K562 (cell line): Measurements from ENCODE around the gene PPOX. TPM values are rescaled to one million over a fixed set of nuclear protein-coding genes. Genes with fewer than 3 reads are reported as not detected.

Experiments used
- ATF7 ChIP-seq: fragments of 450-650 bp; IDR thresholded peaks from 2 replicates; pipeline ENCODE4 v1.7.1; 2014; ENCODE audit warnings: mild to moderate bottlenecking, moderate library complexity
- CREB1 ChIP-seq, 2 experiments: sonication (generic) in 1 of 2; formaldehyde crosslinking in 1 of 2; IDR thresholded peaks; 2 replicates each; pipeline versions ENCODE4 v1.6.1 to v1.8.0; 2012 to 2022; ENCODE audit warnings: inconsistent platforms in 1 of 2, mild to moderate bottlenecking in 1 of 2, missing genetic modification reagents in 1 of 2, moderate library complexity in 1 of 2
- FOXK1 ChIP-seq: sonication (generic); formaldehyde crosslinking; IDR thresholded peaks from 2 replicates; pipeline ENCODE4 v1.8.0; 2022; ENCODE audit warnings: missing genetic modification reagents, mild to moderate bottlenecking, borderline replicate concordance
- FOXP1 ChIP-seq: sonication (generic); formaldehyde crosslinking; IDR thresholded peaks from 2 replicates; pipeline ENCODE4 v1.8.0; 2022; ENCODE audit warnings: mild to moderate bottlenecking, missing genetic modification reagents
- PML ChIP-seq: IDR thresholded peaks from 2 replicates; pipeline ENCODE4 v1.6.1; 2012; ENCODE audit warnings: low read length, inconsistent platforms
- RCOR1 ChIP-seq, 2 experiments: IDR thresholded peaks; 2 replicates each; pipeline ENCODE4 v1.6.1; 2012; ENCODE audit warnings: low read depth in 2 of 2, low read length in 2 of 2, borderline replicate concordance in 1 of 2, improper control_type of control experiment in 1 of 2
- ZNF197 ChIP-seq: fragments of 200-800 bp; sonication (Bioruptor generic); IDR thresholded peaks from 2 replicates; pipeline ENCODE4 v1.6.1; 2016; ENCODE audit warnings: low read depth, missing genetic modification characterization, missing compliant biosample characterization
- ZNF436 ChIP-seq: fragments of 250-450, 450-650 bp; sonication (Bioruptor Pico); formaldehyde crosslinking; IDR thresholded peaks from 2 replicates; pipeline ENCODE4 v1.7.0; 2020; ENCODE audit warnings: mild to moderate bottlenecking
- polyA plus RNA-seq, 8 experiments: library from polyadenylated mRNA; depleted of rRNA in 4 of 8; stranded (reverse) in 5 of 8; unstranded in 3 of 8; fragments of >200 nt; fragmentation: Nextera tagmentation in 2 of 8; fragmentation: Illumina TruSeq in 1 of 8; extraction: Ambion mirVana in 2 of 8; extraction: Trizol in 1 of 8; gene quantifications; 2 replicates each; pipeline versions ENCODE4 v1.2.1 to v1.2.3, GENCODE V29; 2011 to 2014; ENCODE audit warnings: inconsistent platforms in 1 of 8, missing spikeins in 1 of 8
- total RNA-seq, 7 experiments: library from RNA; depleted of rRNA in 6 of 7; stranded (reverse); fragments of >200 nt in 6 of 7; fragmentation: Illumina TruSeq in 2 of 7; extraction: Trizol in 2 of 7; gene quantifications; 2 replicates each; pipeline versions ENCODE4 v1.2.1 to v1.2.3, GENCODE V29; 2011 to 2021; ENCODE audit warnings: low replicate concordance in 1 of 7
- TF ChIP-seq, protein P1 (sequence below): fragments of 250-450 bp; sonication (Bioruptor Pico); IDR thresholded peaks from 2 replicates; pipeline ENCODE4 v1.9.0; 2021; ENCODE audit warnings: mild to moderate bottlenecking, inconsistent platforms
- TF ChIP-seq, protein P2 (sequence below): fragments of 450-650 bp; IDR thresholded peaks from 2 replicates; pipeline ENCODE4 v1.6.1; 2017; ENCODE audit warnings: antibody characterized with exemption, mild to moderate bottlenecking
- TF ChIP-seq, protein P3 (sequence below): fragments of 250-450 bp; sonication (Bioruptor Pico); IDR thresholded peaks from 2 replicates; pipeline ENCODE4 v1.8.0; 2022; ENCODE audit warnings: inconsistent platforms
- TF ChIP-seq, protein P4 (sequence below), 2 experiments: IDR thresholded peaks; 2 replicates each; pipeline ENCODE4 v1.6.1; 2011; ENCODE audit warnings: borderline replicate concordance in 1 of 2, control low read depth in 1 of 2, low read depth in 1 of 2, low read length in 1 of 2, mild to moderate bottlenecking in 1 of 2, mixed read lengths in 1 of 2, moderate library complexity in 1 of 2; ENCODE audit not compliant: insufficient read depth in 1 of 2, insufficient read length in 1 of 2, poor library complexity in 1 of 2, severe bottlenecking in 1 of 2; ENCODE audit errors: extremely low read depth in 1 of 2
- TF ChIP-seq, protein P5 (sequence below): sonication (generic); formaldehyde crosslinking; IDR thresholded peaks from 2 replicates; pipeline ENCODE4 v1.8.0; 2022; ENCODE audit warnings: mild to moderate bottlenecking, missing genetic modification reagents

Gene PPOX
- total and polyA plus RNA-seq, 9 of the 15 experiments (the other 6 are each of a cell fraction or from before 2014, with no cell fraction given) = 17.0 to 57.1 (median 38.9) TPM

DNA sequence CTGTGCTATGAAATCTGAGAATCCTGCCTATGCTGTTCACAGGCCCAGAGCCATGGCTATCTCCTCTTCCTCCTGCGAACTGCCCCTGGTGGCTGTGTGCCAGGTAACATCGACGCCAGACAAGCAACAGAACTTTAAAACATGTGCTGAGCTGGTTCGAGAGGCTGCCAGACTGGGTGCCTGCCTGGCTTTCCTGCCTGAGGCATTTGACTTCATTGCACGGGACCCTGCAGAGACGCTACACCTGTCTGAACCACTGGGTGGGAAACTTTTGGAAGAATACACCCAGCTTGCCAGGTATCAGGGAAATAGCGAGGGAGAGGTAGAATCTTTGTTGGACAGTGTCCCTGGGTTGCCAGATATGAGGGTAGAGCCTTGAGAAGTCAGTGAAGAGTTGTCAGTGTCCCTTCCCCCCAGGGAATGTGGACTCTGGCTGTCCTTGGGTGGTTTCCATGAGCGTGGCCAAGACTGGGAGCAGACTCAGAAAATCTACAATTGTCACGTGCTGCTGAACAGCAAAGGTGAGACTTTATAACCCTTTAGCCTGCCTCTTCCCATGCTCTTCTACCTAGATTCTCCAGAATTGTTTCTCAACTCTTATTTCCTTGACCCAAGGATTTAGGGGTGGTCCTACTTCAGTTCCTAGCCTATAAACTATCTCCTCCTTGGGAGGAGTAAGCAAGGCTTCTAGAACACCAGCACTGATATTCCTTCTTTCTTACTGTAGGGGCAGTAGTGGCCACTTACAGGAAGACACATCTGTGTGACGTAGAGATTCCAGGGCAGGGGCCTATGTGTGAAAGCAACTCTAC, 46.9 kb upstream of the PPOX start (continued):
- TF ChIP-seq, protein P1, sequence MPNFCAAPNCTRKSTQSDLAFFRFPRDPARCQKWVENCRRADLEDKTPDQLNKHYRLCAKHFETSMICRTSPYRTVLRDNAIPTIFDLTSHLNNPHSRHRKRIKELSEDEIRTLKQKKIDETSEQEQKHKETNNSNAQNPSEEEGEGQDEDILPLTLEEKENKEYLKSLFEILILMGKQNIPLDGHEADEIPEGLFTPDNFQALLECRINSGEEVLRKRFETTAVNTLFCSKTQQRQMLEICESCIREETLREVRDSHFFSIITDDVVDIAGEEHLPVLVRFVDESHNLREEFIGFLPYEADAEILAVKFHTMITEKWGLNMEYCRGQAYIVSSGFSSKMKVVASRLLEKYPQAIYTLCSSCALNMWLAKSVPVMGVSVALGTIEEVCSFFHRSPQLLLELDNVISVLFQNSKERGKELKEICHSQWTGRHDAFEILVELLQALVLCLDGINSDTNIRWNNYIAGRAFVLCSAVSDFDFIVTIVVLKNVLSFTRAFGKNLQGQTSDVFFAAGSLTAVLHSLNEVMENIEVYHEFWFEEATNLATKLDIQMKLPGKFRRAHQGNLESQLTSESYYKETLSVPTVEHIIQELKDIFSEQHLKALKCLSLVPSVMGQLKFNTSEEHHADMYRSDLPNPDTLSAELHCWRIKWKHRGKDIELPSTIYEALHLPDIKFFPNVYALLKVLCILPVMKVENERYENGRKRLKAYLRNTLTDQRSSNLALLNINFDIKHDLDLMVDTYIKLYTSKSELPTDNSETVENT (CRISPR knock-in tag) = no peak
- TF ChIP-seq ATF7 = peak; percentile 12; the same call in 1 of the 2 replicates
- TF ChIP-seq RCOR1 (IDR thresholded peaks at IDR 0.05; ENCODE audit: borderline replicate concordance in 1 of 2, low read depth in 2 of 2, low read length in 2 of 2) = peak in 1 of 2 experiments; percentile 23; a peak in 1 of 4 replicates
- TF ChIP-seq, protein P2, sequence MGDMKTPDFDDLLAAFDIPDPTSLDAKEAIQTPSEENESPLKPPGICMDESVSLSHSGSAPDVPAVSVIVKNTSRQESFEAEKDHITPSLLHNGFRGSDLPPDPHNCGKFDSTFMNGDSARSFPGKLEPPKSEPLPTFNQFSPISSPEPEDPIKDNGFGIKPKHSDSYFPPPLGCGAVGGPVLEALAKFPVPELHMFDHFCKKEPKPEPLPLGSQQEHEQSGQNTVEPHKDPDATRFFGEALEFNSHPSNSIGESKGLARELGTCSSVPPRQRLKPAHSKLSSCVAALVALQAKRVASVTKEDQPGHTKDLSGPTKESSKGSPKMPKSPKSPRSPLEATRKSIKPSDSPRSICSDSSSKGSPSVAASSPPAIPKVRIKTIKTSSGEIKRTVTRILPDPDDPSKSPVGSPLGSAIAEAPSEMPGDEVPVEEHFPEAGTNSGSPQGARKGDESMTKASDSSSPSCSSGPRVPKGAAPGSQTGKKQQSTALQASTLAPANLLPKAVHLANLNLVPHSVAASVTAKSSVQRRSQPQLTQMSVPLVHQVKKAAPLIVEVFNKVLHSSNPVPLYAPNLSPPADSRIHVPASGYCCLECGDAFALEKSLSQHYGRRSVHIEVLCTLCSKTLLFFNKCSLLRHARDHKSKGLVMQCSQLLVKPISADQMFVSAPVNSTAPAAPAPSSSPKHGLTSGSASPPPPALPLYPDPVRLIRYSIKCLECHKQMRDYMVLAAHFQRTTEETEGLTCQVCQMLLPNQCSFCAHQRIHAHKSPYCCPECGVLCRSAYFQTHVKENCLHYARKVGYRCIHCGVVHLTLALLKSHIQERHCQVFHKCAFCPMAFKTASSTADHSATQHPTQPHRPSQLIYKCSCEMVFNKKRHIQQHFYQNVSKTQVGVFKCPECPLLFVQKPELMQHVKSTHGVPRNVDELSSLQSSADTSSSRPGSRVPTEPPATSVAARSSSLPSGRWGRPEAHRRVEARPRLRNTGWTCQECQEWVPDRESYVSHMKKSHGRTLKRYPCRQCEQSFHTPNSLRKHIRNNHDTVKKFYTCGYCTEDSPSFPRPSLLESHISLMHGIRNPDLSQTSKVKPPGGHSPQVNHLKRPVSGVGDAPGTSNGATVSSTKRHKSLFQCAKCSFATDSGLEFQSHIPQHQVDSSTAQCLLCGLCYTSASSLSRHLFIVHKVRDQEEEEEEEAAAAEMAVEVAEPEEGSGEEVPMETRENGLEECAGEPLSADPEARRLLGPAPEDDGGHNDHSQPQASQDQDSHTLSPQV = peak; percentile 60
- TF ChIP-seq, protein P3, sequence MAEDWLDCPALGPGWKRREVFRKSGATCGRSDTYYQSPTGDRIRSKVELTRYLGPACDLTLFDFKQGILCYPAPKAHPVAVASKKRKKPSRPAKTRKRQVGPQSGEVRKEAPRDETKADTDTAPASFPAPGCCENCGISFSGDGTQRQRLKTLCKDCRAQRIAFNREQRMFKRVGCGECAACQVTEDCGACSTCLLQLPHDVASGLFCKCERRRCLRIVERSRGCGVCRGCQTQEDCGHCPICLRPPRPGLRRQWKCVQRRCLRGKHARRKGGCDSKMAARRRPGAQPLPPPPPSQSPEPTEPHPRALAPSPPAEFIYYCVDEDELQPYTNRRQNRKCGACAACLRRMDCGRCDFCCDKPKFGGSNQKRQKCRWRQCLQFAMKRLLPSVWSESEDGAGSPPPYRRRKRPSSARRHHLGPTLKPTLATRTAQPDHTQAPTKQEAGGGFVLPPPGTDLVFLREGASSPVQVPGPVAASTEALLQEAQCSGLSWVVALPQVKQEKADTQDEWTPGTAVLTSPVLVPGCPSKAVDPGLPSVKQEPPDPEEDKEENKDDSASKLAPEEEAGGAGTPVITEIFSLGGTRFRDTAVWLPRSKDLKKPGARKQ (CRISPR knock-in tag) = no peak
- TF ChIP-seq, protein P4, sequence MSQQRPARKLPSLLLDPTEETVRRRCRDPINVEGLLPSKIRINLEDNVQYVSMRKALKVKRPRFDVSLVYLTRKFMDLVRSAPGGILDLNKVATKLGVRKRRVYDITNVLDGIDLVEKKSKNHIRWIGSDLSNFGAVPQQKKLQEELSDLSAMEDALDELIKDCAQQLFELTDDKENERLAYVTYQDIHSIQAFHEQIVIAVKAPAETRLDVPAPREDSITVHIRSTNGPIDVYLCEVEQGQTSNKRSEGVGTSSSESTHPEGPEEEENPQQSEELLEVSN (IDR thresholded peaks at IDR 0.05; ENCODE audit: borderline replicate concordance in 1 of 2, extremely low read depth in 1 of 2, insufficient read depth in 1 of 2, insufficient read length in 1 of 2, low read depth in 1 of 2, low read length in 1 of 2, poor library complexity in 1 of 2, severe bottlenecking in 1 of 2) = peak in 1 of 2 experiments; percentile 57
- peak; percentile 75; the same call in 1 of the 2 replicates for TF ChIP-seq FOXK1
- peak; percentile 70; the same call in 1 of the 2 replicates for TF ChIP-seq FOXP1
- 0 out of 2 replicates have a peak, but pooled peaks have one; percentile 14 for TF ChIP-seq PML
- peak; percentile 62 for TF ChIP-seq CREB1 (IDR thresholded peaks at IDR 0.05)
- TF ChIP-seq CREB1 (CRISPR knock-in tag; IDR thresholded peaks at IDR 0.05) = peak; percentile 57; the same call in 1 of the 2 replicates
- no peak for TF ChIP-seq ZNF436
- TF ChIP-seq ZNF197 (CRISPR knock-in tag) = no peak
- TF ChIP-seq, protein P5, sequence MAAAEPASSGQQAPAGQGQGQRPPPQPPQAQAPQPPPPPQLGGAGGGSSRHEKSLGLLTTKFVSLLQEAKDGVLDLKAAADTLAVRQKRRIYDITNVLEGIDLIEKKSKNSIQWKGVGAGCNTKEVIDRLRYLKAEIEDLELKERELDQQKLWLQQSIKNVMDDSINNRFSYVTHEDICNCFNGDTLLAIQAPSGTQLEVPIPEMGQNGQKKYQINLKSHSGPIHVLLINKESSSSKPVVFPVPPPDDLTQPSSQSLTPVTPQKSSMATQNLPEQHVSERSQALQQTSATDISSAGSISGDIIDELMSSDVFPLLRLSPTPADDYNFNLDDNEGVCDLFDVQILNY (CRISPR knock-in tag) = peak; percentile 36; the same call in 1 of the 2 replicates
